Stimulated activated CD8-positive, alpha-beta memory T cell treated with anti-CD3 and anti-CD28 coated beads, Interleukin-4, amount 100 ng/mL, for 24 hours (primary cell): ENCODE results near the gene ICA1L.
"Not testable (repeated sequence)": the region's sequence is repeated elsewhere in the genome, so short reads cannot be mapped to it uniquely, and the experiment has no call there.

ENCODE experiments used
- DNase-seq: peaks from one replicate; pipeline ENCODE4 v3.0.0-alpha.2; 2020; ENCODE audit warnings: low read depth

ICA1L gene

GRCh38 chr2:202871300-202872141 is at the start of gene ICA1L:
Gene ICA1L (minus strand): TSS chr2:202871766. CDS start chr2:202829009, 42,757 bp downstream.
- peak; percentile 19 for DNase-seq

- no peak for DNase-seq
These were observed 47.3 kb upstream of the ICA1L start for GRCh38 chr2:202918860-202919259.

GRCh38 chr2:202912342-202913201 is 41.0 kb upstream of the ICA1L start:
- not testable (repeated sequence) for DNase-seq

GRCh38 chr2:202911512-202912341 is 40.2 kb upstream of the ICA1L start, which contains the start of the genes CARF and WDR12:
Gene CARF (plus strand): TSS chr2:202912275. CDS start chr2:202941903, 29,628 bp downstream.
Gene WDR12 (minus strand): TSS chr2:202911673. CDS start chr2:202911476, 197 bp downstream.
- DNase-seq = peak; percentile 84

GRCh38 chr2:202911203-202911511 is 39.6 kb upstream of the ICA1L start:
- DNase-seq = no peak

GRCh38 chr2:202910698-202911097 is 39.1 kb upstream of the ICA1L start:
- DNase-seq = no peak

GRCh38 chr2:202910250-202910649 is 38.7 kb upstream of the ICA1L start:
- not testable (repeated sequence) for DNase-seq

GRCh38 chr2:202909394-202910192 is 38.0 kb upstream of the ICA1L start:
- DNase-seq = no peak

- no peak for DNase-seq
These were observed 36.6 kb upstream of the ICA1L start for GRCh38 chr2:202908186-202908585.

- DNase-seq = not testable (repeated sequence)
These were observed 33.9 kb upstream of the ICA1L start for GRCh38 chr2:202905507-202905906.

- DNase-seq = no peak
These were observed 13.6 kb upstream of the ICA1L start for GRCh38 chr2:202885190-202885589.

- no peak for DNase-seq
These were observed 12.6 kb upstream of the ICA1L start for GRCh38 chr2:202883987-202884675.

- no peak for DNase-seq
These were observed 10.0 kb upstream of the ICA1L start for GRCh38 chr2:202881570-202881969.

GRCh38 chr2:202877699-202878098 is 6.1 kb upstream of the ICA1L start:
- DNase-seq = no peak

GRCh38 chr2:202870431-202871299 is 901 bp downstream of the ICA1L start:
- peak; percentile 52 for DNase-seq

GRCh38 chr2:202861987-202862386 is 9.6 kb downstream of the ICA1L start:
- DNase-seq = no peak

- DNase-seq = no peak
These were observed 13.0 kb downstream of the ICA1L start for GRCh38 chr2:202858601-202859000.

- DNase-seq = not testable (repeated sequence)
These were observed 22.2 kb downstream of the ICA1L start for GRCh38 chr2:202849343-202849742.

- no peak for DNase-seq
These were observed 22.8 kb downstream of the ICA1L start for GRCh38 chr2:202848813-202849212.
